ENCODE measurements around the gene KIAA1958. TPM values are rescaled to one million over a fixed set of nuclear protein-coding genes. Genes with fewer than 3 reads are reported as not detected.
A peak's percentile ranks its signal among the peaks of the same experiment; 100 is the strongest.

The KIAA1958 gene, protein sequence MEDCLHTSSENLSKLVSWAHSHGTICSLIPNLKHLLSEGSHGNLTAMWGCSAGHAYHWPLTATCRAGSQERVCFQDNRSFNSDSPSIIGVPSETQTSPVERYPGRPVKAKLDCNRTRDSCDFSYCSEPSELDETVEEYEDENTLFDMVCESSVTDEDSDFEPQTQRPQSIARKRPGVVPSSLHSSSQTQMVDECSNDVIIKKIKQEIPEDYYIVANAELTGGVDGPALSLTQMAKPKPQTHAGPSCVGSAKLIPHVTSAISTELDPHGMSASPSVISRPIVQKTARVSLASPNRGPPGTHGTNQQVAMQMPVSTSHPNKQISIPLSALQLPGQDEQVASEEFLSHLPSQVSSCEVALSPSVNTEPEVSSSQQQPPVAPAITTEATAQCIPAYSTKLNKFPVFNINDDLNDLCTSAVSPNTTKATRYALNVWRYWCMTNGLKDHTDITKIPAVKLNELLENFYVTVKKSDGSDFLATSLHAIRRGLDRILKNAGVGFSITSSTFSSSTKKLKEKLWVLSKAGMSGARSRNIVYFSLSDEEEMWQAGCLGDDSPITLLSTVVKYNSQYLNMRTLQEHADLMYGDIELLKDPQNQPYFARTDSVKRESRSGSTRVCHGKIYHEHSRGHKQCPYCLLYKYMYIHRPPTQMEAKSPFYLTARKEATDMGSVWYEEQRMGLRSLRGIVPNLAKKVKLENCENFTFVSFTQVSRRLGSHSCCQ
- 6.6 and 7.1 TPM in 2 replicates for total RNA-seq (2014; rRNA removed; shearing (Covaris generic))
- polyA plus RNA-seq (2014; cell fraction: nucleus; rRNA removed) = 3.3 and 3.5 TPM in 2 replicates

- DNase-seq (ENCODE audit: extremely low read depth, low read depth) = peak; percentile 82
Observed at GRCh38 chr9:112486221-112487007, at the start of gene KIAA1958. TSS of gene KIAA1958 (plus strand) at chr9:112486827. CDS start at chr9:112574081, 87,254 bp downstream.

GRCh38 chr9:112437406-112437805, 49.2 kb upstream of the KIAA1958 start:
- no peak for DNase-seq (ENCODE audit: extremely low read depth, low read depth)

DNA sequence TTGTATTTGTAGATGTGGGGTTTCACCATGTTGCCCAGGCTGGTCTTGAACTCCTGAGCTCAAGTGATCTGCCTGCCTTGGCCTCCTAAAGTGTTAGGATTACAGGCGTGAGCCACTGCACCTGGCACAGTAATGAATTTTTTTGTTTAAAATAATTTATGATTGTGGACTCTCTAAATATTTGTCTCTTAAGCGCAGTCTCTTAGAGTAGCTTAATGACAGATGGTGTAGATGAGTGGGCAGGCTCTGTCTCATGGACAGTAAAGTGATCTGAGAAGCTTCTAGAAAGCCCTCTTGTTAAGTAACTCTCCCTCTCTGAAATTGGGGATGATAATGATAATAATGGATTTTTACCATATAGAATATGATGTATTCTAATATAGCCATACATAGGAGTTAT, 47.5 kb upstream of the KIAA1958 start:
- no peak for DNase-seq (ENCODE audit: extremely low read depth, low read depth)

GRCh38 chr9:112439825-112440224, 46.8 kb upstream of the KIAA1958 start:
- DNase-seq (ENCODE audit: extremely low read depth, low read depth) = no peak

DNA sequence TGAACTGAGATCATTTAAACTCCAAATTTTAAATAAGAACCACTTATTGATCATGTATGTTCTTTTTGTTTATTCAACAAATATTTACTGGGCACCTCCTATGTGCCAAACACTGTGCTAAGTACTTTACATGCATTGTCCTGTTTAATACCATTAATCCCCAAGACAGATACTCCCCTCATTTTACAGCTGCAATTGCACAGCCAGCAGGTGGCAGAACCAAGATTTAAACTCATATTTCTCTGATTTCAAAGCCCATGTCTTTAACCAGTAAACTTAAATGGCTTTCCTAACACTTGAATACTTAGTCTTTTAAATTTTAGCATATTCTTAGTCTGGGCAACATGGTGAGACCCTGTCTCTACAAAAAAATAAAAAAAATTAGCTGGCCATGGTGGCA, 43.4 kb upstream of the KIAA1958 start:
- peak; percentile 9 for DNase-seq (ENCODE audit: extremely low read depth, low read depth)

GRCh38 chr9:112443636-112444035, 43.0 kb upstream of the KIAA1958 start:
- DNase-seq (ENCODE audit: extremely low read depth, low read depth) = no peak

DNA sequence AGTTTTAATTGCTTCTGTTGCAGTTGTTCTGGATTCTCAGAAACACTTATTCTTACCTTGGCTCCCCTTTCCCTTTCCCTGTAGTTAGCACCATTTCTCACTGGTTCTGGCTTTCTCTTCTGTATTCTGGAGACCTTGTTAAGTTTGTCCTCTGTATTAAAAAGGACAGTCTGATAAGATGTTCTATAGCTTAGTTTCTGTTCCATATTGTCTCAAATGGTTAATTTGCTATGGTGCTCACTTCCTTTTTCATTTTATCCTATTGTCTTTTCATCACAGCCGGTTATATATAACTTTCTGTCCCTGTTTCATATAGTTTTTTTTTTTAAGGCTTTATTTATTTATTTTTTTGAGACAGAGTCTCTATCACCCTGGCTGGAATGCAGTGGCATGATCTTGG, 41.4 kb upstream of the KIAA1958 start:
- DNase-seq (ENCODE audit: extremely low read depth, low read depth) = no peak

- DNase-seq (ENCODE audit: extremely low read depth, low read depth) = no peak
Observed at GRCh38 chr9:112446080-112446479, 40.5 kb upstream of the KIAA1958 start.

DNA sequence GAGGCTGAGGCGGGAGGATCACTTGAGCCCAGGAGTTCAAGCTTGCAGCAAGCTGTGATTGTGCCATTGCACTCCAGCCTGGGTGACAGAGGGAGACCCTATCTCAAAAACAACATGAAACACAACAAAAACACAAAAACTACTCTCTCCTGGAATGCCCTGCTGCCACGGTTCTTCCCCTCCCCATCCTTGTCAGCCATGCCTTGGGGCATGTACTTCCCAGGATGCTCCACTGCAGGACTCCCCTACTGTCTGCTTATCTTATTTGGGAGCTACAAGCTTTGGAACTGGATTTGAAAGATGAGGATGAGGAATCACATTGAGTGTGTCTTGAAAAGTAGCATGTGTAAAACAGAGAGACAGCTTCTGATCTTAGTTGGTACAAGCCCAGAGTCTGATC, 40.1 kb upstream of the KIAA1958 start:
- no peak for DNase-seq (ENCODE audit: extremely low read depth, low read depth)

DNA sequence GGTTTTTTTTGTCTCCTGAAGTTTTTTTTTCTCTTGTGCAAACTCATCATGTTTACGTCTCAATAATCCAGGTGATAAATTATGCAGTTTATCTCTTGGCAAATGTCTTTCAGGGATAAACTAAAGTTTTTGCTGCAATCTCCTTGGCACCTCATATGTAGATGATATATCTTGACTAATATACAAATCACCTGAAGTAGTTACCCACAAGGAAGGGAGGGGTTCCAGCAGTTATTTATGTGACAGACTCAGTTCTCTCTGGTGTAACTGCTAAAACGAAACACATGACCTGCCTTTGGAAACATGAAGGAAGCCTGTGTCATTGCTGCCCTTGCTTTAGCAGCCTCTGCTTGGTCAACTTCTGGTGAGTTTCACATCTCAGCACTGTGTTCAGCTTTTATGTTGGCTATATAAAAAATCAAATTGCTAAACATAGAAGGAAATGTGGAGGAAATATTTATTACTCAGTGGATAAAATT, 39.3 kb upstream of the KIAA1958 start:
- no peak for DNase-seq (ENCODE audit: extremely low read depth, low read depth)

- no peak for DNase-seq (ENCODE audit: extremely low read depth, low read depth)
Observed at GRCh38 chr9:112462855-112463254, 23.8 kb upstream of the KIAA1958 start.

- DNase-seq (ENCODE audit: extremely low read depth, low read depth) = no peak
Observed at GRCh38 chr9:112465352-112465751, 21.3 kb upstream of the KIAA1958 start.

DNA sequence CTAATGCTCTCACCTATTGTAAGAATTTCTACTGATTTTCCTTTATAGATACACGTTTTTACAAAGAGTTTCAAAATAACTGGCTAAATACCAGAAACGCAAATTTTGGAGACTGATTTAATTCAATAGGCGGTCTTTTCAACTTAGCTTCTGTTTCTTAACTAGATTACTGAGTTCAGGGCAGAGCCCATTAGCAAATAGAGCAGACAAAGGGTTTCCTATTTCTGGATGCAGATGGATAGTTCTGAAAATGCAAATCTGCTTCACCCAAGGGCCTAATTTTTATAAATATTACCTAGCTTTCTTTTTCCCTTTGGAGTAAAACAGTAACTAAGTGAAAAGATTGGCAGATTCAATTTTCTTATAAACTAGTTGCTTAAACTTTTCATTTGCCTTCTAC, 13.6 kb upstream of the KIAA1958 start:
- no peak for DNase-seq (ENCODE audit: extremely low read depth, low read depth)

- no peak for DNase-seq (ENCODE audit: extremely low read depth, low read depth)
Observed at GRCh38 chr9:112473986-112474385, 12.6 kb upstream of the KIAA1958 start.

DNA sequence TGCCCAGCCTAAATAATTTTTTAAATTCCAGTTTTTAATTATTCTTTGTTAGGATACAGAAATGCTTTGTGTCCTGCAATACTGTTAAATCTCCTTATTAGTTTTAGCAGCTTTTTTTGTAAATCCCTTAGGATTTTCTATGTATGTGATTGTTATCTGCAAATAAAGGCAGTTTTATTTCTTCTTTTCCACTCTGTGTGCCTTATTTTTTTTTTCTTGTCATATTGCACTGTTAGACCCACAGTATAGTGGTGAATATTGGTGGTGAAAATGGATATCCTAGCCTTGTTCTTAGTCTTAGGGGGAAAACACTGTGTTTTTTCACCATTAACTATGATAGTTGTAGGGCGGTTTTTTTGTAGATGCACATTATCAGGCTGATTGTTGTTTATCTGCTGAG, 11.3 kb upstream of the KIAA1958 start:
- DNase-seq (ENCODE audit: extremely low read depth, low read depth) = no peak

GRCh38 chr9:112477330-112477729, 9.3 kb upstream of the KIAA1958 start:
- DNase-seq (ENCODE audit: extremely low read depth, low read depth) = no peak

GRCh38 chr9:112479221-112479620, 7.4 kb upstream of the KIAA1958 start:
- no peak for DNase-seq (ENCODE audit: extremely low read depth, low read depth)

DNA sequence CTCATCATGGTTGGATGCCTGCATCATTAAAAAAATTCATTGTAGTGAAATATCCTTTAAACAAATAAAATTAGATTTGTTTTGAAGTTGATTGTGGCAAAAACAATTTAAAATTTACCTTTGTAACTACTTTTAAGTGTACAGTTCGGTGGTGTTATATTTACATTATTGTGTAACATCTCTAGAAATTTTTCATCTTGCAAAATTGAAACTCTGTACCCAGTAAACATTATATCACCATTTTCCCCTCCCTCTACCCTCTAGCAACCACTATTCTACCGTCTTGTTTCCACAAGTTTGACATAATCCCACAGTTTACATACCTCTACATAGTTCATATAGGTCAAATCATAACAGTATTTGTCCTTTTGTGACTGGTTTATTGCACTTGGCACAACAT, 2.0 kb upstream of the KIAA1958 start:
- DNase-seq (ENCODE audit: extremely low read depth, low read depth) = no peak

GRCh38 chr9:112485574-112485973, 1.1 kb upstream of the KIAA1958 start:
- DNase-seq (ENCODE audit: extremely low read depth, low read depth) = no peak

DNA sequence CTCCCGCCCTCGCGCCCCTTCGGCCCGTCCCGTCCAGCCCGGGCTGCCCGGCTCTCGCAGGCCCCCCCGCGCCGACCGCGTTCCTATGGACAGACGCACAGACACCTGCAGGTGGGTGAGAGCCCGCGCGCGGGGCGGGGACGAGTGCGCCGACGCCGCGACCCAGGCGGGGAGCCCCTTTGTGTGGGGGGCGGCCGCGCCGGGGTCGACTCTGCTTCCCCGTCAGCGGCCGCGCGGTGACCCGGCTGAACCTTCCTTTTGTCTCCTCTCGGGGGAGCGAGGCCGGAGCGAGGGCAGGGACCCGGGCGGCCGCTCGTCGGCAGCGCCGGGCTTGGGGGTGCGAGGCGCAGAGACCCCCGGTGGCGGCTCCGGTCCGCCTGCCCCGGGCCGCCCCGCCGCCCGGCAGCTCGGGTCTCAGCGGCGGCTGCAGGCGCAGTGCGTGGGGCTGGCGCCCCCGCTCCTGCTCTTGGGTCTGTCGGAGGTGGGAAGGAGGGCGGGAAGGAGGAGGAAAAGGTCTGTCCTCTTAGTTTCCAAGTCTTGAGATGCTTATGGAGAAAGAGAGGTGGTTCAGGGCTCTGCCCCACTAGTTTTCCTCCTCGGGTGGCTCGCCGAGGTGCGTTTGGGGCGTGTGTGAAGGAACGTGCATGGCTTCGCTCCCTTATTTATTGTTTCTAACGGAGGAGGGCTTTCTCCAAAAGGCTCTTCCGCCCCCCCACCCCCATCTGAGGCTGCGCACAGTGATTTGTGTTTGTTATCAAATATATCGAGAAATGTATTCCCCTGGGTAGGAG, 576 bp downstream of the KIAA1958 start:
- DNase-seq (ENCODE audit: extremely low read depth, low read depth) = peak; percentile 29

Data from NCI-H460 (cell line).